CD4-positive, alpha-beta T cell treated with Interleukin-4 for 1 hour (primary cell): ENCODE data around the gene OR5M3.

Source experiments
- DNase-seq, 2 donors: peaks; one replicate each; pipeline ENCODE4 v3.0.0-alpha.2; 2020 to 2022

Gene OR5M3

DNA sequence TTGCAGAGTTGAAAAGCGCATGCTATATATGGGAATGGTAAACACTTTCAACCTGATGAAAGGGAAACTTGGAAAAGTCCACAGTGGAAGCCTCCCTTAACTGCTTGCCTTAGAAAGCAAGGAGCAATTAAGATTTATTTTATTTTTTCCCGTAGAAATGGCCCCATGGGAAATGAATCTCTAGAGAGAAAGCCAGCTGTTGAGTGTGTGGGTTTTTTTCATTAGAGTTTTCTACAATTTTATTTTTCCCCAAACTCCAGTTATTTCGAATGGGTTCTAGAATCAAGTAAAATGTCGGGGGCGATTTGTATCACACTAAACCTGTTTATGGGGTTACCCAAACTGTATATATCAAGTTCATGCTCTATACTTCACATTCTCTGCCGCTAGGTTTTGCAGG lies at the start of gene OR5M3:
TSS of gene OR5M3 (minus strand) at position 101 of the 400 bp plus-strand sequence. CDS start 2,855 bp downstream, outside the sequence.
- no peak for DNase-seq

DNA sequence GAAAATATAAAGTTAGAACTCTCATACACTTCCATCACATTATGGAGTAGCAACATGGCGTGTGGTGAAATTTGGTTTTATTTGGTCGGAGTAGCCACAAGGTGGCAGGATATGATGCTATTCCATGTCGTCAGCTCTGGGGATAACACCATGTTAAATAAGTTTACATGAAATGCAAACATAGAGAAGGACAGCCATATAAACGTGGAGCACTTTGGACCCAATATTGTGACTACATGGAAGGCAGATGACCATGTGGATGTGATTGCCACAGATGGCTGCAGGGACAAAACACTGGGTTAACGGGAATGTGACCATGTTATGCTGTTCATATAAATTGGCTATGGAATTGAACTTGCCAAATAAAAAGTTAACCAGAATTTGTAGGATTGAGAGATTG lies 48.9 kb upstream of the OR5M3 start:
- DNase-seq = no peak

GRCh38 chr11:56513280-56513679 lies 40.1 kb upstream of the OR5M3 start:
- DNase-seq = no peak

- no peak for DNase-seq
These were observed 36.3 kb upstream of the OR5M3 start for GRCh38 chr11:56509439-56509838.

- DNase-seq = no peak
These were observed 23.9 kb upstream of the OR5M3 start for GRCh38 chr11:56497010-56497409.

GRCh38 chr11:56495117-56495516 lies 22.0 kb upstream of the OR5M3 start:
- DNase-seq = no peak

- no peak for DNase-seq
These were observed 18.1 kb upstream of the OR5M3 start, which contains the start of gene OR5M8 for GRCh38 chr11:56491270-56491669. TSS of gene OR5M8 (minus strand) at chr11:56491370. CDS start at chr11:56491370, 0 bp downstream.

DNA sequence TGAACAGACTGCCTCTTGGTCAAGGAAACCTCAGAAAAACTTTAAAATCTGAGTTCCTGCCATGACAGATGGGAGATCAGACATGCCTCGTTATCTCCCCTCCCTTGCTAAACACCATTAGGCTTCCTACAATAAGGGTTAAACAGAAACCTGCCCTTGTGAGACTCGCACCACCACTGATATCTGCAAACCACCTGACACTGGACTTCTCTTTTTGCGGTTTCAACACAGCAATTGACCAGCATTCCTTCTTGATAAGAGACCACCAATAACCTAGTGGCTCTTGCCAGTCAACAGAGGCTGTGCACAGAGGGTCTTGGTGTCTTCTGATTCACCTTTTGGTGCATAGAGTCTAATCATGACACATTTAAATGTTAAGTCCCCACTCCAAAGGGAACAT lies 13.6 kb upstream of the OR5M3 start:
- no peak for DNase-seq

GRCh38 chr11:56474729-56475235 lies 1.6 kb upstream of the OR5M3 start:
- no peak for DNase-seq

GRCh38 chr11:56457076-56457475 lies 16.1 kb downstream of the OR5M3 start:
- no peak for DNase-seq

GRCh38 chr11:56453521-56453920 lies 19.6 kb downstream of the OR5M3 start:
- no peak for DNase-seq
